Skeletal muscle tissue (tissue), 4 donors: ENCODE results near the gene ATXN10. TPM values are rescaled to one million over a fixed set of nuclear protein-coding genes. Genes with fewer than 3 reads are reported as not detected.

Source experiments
- H3K27ac ChIP-seq: one replicate; pipeline ENCODE4 v1.7.0; 2013; ENCODE audit warnings: mild to moderate bottlenecking, low read depth, low read length, inconsistent platforms
- H3K27me3 ChIP-seq, 3 donors: one replicate each; pipeline ENCODE4 v1.7.0; 2013; ENCODE audit warnings: low read length in 3 of 3; ENCODE audit not compliant: control insufficient read depth in 3 of 3, insufficient read depth in 3 of 3
- H3K36me3 ChIP-seq, 3 donors: one replicate each; pipeline ENCODE4 v1.7.0; 2013; ENCODE audit warnings: low read length in 3 of 3; ENCODE audit not compliant: control insufficient read depth in 3 of 3, insufficient read depth in 3 of 3
- H3K4me1 ChIP-seq, 3 donors: one replicate each; pipeline ENCODE4 v1.7.0; 2013; ENCODE audit warnings: low read length in 3 of 3, mild to moderate bottlenecking in 3 of 3; ENCODE audit not compliant: control insufficient read depth in 3 of 3, insufficient read depth in 3 of 3
- H3K4me3 ChIP-seq, 3 donors: one replicate each; pipeline ENCODE4 v1.7.0; 2013; ENCODE audit warnings: low read length in 3 of 3
- H3K9ac ChIP-seq, 3 donors: one replicate each; pipeline ENCODE4 v1.7.0; 2013; ENCODE audit warnings: low read length in 3 of 3, mild to moderate bottlenecking in 3 of 3, moderate library complexity in 2 of 3, low read depth in 1 of 3
- H3K9me3 ChIP-seq, 3 donors: one replicate each; pipeline ENCODE4 v1.7.0; 2013; ENCODE audit warnings: low read length in 3 of 3; ENCODE audit not compliant: control insufficient read depth in 3 of 3
- total RNA-seq: library from RNA; depleted of rRNA; stranded (reverse); fragments of >200 nt; gene quantifications from one replicate; pipeline ENCODE4 v1.2.3, GENCODE V29; 2014
- donor health status: Osteomylitis.

The ATXN10 gene
- total RNA-seq, 1 donor from 2014 or later = 310 TPM

- Histone ChIP-seq H3K9me3 (peaks cover 0 to 3% (median 0%) of the 10 kb centered on the region in 3 donors), H3K27ac (no peak overlapping the region), H3K4me1 (peaks cover 6 to 9% (median 8%) of the 10 kb centered on the region in 3 donors), H3K9ac (no peak overlapping the region), H3K27me3 (peaks cover 26 to 50% (median 42%) of the 10 kb centered on the region in 3 donors), H3K36me3 (no peaks in the 10 kb centered on the region), H3K4me3 (no peak overlapping the region)
Measured at GRCh38 chr22:45876136-45877035, 204.8 kb downstream of the ATXN10 start.

DNA sequence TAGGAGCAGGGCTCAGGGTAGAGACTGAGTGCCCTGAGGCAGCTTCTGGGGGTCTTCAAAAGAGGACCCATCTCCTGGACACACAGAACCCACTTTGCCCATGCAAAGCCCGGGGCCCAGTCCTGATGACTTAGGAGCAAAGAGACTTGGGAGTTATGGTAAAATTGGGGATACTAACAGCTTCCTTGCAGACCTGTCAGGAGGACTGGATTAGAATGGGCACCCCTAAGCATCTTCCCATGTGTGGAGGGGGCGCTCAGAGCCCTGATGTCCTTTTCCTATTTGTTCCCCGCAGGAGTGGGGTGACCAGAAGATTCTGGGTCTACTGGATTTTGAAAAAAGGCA lies 205.4 kb downstream of the ATXN10 start:
- Histone ChIP-seq H3K9me3 (peaks cover 0 to 3% (median 0%) of the 10 kb centered on the region in 3 donors), H3K27me3 (peaks cover 33 to 55% (median 47%) of the 10 kb centered on the region in 3 donors), H3K4me1 (peaks cover 6 to 9% (median 8%) of the 10 kb centered on the region in 3 donors), H3K36me3 (no peaks in the 10 kb centered on the region), H3K27ac (no peak overlapping the region), H3K9ac (no peak overlapping the region), H3K4me3 (no peak overlapping the region)

DNA sequence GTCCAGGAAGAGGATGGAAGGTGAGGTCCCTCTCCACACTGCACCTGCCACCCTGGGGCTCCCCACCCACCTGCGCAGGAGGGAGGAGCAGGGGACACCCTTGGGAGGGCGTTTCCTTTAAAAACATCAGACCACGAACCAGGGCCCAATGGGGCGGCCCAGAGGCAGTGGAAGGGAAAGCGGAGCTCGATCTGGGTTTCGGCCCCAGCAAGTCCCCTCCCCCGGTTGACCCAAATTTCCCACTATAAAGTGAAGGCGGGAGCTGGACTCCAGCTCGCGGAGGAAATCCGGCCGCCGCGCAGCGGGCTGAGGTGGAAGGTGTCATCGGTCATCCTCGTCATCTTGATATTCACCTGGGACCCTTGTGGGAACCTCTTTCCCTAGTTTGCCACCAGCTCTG lies 206.0 kb downstream of the ATXN10 start:
- Histone ChIP-seq H3K9me3 (no peaks in the 10 kb centered on the region), H3K4me3 (no peak overlapping the region), H3K4me1 (peaks cover 6 to 9% (median 8%) of the 10 kb centered on the region in 3 donors), H3K9ac (no peak overlapping the region), H3K27me3 (peaks cover 39 to 57% (median 54%) of the 10 kb centered on the region in 3 donors), H3K27ac (no peak overlapping the region), H3K36me3 (no peaks in the 10 kb centered on the region)

- peaks cover 6 to 9% (median 8%) of the 10 kb centered on the region in 3 donors for H3K4me1 ChIP-seq
- no peaks in the 10 kb centered on the region for H3K9me3 ChIP-seq
- H3K27me3 ChIP-seq = peaks cover 45 to 63% (median 59%) of the 10 kb centered on the region in 3 donors
- H3K4me3 ChIP-seq = no peak overlapping the region
- H3K36me3 ChIP-seq = no peaks in the 10 kb centered on the region
- no peak overlapping the region for H3K27ac ChIP-seq
- H3K9ac ChIP-seq = no peak overlapping the region
Measured at GRCh38 chr22:45878051-45878781, 206.6 kb downstream of the ATXN10 start.

GRCh38 chr22:45878901-45879551 lies 207.4 kb downstream of the ATXN10 start:
- Histone ChIP-seq H3K9me3 (no peaks in the 10 kb centered on the region), H3K27ac (no peak overlapping the region), H3K4me3 (no peak overlapping the region), H3K27me3 (peaks cover 49 to 70% (median 67%) of the 10 kb centered on the region in 3 donors), H3K9ac (no peak overlapping the region), H3K4me1 (peaks cover 6 to 9% (median 8%) of the 10 kb centered on the region in 3 donors), H3K36me3 (no peaks in the 10 kb centered on the region)

DNA sequence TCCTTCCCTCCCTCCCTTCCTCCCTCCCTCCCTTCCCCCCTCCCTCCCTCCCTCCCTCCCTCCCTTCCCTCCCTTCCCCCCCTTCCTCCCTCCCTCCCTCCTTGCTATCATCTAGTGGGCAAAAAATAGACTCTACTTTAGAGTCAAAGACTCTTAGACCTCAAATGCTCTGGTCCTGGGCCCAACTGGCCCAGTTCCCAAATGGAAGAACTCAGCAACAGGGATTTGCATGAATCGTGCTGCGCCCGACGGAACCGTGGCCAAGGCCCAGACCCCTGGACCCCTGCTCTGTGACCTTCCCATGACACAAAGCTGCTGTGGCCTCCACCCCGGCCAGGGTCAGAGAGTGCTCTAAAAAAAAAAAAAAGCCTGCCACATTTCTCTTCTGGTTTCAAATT lies 207.9 kb downstream of the ATXN10 start:
- H3K27ac ChIP-seq = no peak overlapping the region

DNA sequence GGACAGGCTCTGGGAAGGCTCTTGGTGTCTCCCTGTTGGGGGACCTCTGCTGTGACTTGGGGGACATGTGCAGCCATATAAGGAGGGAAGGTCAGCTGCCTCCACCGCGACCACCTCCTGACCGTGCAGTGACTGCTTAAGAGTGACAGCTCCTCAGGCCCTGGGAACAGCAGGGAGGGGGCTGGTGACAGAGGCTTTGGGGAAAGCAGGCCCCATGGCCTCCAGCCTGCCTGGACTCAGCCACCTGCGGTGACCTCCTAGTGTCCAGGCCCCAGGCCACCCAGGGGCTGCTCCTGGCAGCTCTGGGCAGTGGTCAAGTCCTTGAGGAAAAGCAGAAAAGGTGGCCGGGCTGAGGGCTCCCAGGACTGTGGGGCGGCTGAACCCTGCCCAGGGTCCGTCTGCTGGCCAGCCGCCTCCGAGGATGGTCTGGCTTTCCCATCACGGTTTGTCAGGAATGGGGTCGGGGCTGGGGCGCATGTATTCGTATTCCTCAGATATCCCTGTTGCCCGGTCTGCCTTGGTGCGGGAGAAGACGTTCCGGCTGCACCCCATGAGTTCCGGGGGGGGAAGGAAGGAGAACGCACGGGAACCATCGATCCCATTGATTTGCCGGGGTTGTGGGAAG lies 208.6 kb downstream of the ATXN10 start:
- no peaks in the 10 kb centered on the region for H3K9me3 ChIP-seq
- no peaks in the 10 kb centered on the region for H3K36me3 ChIP-seq
- no peak overlapping the region for H3K4me3 ChIP-seq
- H3K27me3 ChIP-seq = peaks cover 57 to 80% (median 79%) of the 10 kb centered on the region in 3 donors
- no peak overlapping the region for H3K27ac ChIP-seq
- H3K4me1 ChIP-seq = peaks cover 6 to 9% (median 8%) of the 10 kb centered on the region in 3 donors
- H3K9ac ChIP-seq = no peak overlapping the region

More for the DNA sequence above, 207.9 kb downstream of the ATXN10 start:
- H3K27me3 ChIP-seq = peaks cover 54 to 73% (median 73%) of the 10 kb centered on the region in 3 donors
- no peak overlapping the region for H3K4me3 ChIP-seq
- H3K9me3 ChIP-seq = no peaks in the 10 kb centered on the region
- H3K9ac ChIP-seq = no peak overlapping the region
- H3K4me1 ChIP-seq = peaks cover 6 to 9% (median 8%) of the 10 kb centered on the region in 3 donors
- no peaks in the 10 kb centered on the region for H3K36me3 ChIP-seq

GRCh38 chr22:45880716-45881523 lies 209.3 kb downstream of the ATXN10 start:
- H3K4me3 ChIP-seq = no peak overlapping the region
- peaks cover 57 to 86% (median 78%) of the 10 kb centered on the region in 3 donors for H3K27me3 ChIP-seq
- no peak overlapping the region for H3K27ac ChIP-seq
- H3K4me1 ChIP-seq = peaks cover 6 to 9% (median 8%) of the 10 kb centered on the region in 3 donors
- H3K36me3 ChIP-seq = no peaks in the 10 kb centered on the region
- H3K9ac ChIP-seq = no peak overlapping the region
- H3K9me3 ChIP-seq = no peaks in the 10 kb centered on the region

DNA sequence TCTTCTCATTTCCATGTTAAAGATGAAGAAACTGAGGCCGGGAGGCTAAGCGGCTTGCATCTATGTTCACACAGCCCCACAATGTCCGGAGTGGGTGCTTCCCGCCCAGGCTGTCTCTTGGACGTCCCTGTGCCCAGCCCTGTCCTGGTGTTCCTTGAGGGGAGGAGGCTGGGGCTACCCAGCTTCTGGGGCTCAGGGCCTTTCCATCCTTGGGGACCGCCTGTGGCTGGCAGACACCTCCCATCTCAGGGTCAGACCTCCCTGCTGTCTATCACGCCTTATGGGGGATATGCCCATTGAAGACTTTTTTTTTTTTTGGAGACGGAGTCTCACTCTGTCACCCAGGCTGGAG lies 209.9 kb downstream of the ATXN10 start:
- no peak overlapping the region for H3K9ac ChIP-seq
- no peaks in the 10 kb centered on the region for H3K9me3 ChIP-seq
- H3K4me1 ChIP-seq = peaks cover 6 to 9% (median 8%) of the 10 kb centered on the region in 3 donors
- no peak overlapping the region for H3K4me3 ChIP-seq
- no peak overlapping the region for H3K27ac ChIP-seq
- H3K36me3 ChIP-seq = no peaks in the 10 kb centered on the region
- H3K27me3 ChIP-seq = peaks cover 57 to 82% (median 72%) of the 10 kb centered on the region in 3 donors
